GM03348 (cell line): ENCODE data around the gene TOPBP1.
"Not testable (repeated sequence)": the region's sequence is repeated elsewhere in the genome, so short reads cannot be mapped to it uniquely, and the experiment has no call there.

Experiments
- DNase-seq: peaks from one replicate; pipeline ENCODE4 v3.0.0; 2012; ENCODE audit warnings: low spot score

The TOPBP1 gene

GRCh38 chr3:133674290-133674919 is 12.7 kb upstream of the TOPBP1 start:
- DNase-seq, result no peak

DNA sequence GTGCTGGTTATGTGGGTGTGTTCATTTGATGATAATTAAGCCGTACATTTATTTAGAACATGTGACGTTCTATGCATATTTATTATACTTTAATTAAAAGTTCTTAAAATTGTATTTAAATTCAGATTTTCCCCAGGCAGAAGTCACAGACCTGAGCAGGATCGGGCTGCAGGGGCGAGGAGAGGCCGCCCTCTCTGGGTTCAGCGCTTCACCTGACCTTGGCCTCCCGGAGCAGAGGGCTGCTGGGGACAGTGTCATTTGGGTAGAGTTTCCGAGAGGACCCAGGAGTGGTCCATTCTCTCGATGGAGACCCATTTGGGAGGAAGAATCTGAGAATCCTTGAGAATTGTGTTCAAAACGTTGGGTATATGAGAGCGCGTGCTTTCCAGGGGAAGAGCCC is 12.0 kb upstream of the TOPBP1 start:
- DNase-seq, result no peak

DNA sequence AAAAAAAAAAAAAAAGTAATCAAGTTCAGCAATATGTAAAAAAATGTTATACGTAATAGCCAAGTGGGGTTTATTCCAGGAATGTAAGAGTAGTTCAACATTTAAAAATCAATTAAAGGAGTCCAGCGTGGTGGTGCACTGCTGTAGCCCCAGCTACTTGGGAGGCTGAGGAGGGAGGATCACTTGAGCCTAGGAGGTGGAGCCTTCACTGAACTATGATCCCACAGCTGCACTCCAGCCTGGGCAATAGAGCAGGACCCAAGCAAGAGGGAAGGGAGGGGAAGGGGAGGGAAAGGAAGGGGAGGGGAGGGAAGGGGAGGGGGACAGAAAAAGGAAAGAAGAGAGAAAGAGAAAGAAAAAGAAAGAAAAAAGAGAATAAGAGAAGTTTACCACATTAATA is 10.7 kb upstream of the TOPBP1 start:
- no peak for DNase-seq

DNA sequence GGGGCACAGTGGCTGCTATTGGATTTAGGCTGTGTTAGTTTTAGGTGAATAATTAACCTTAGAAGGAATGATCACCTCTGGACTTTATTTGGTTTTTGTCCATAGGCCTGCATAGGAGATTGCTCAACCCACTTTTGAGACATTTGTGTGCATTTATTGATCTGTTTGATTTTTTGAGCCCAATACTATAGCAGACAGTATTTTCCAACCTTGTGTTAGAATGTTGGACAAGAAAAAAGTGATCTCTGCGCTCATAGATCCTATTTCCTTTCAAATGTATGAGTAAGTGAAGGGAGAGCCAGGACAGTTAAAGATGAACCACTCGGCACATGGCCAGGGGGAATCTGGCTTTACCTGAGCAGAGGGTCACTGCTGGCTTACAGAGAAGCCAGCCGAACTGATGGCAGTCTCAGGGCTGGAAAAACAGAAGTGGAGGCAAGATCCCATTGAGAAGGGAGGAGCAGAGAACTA is 8.8 kb upstream of the TOPBP1 start:
- no peak for DNase-seq

DNA sequence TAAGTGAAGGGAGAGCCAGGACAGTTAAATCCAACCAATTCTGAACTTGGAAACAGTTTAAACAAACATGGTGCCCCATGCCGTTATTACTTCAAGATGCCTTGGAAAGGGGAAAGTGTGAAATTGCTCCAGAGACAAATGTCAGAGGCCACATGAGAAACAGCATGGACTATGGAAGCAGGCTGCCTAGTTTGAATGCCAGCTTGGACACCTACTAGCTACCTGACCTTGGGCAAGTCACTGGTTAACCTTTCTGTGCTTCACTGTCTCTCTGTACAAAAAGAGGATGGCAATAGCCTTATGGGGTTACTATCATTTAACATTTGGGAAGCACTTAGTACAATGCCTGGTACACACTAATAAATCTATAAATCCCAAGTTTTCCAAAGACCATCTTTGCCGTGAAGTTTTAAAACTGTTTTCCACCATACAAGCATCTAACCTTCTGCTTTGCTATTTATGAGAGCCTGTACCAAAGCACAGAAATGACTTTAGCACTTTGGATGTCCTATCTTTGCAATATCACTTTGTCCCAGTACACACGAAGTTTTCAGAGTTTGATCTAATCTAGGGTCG is 8.3 kb upstream of the TOPBP1 start:
- DNase-seq, result no peak

- no peak for DNase-seq
Measured at GRCh38 chr3:133667118-133667517, 5.4 kb upstream of the TOPBP1 start.

- not testable (repeated sequence) for DNase-seq
Measured at GRCh38 chr3:133665188-133665587, 3.4 kb upstream of the TOPBP1 start.

GRCh38 chr3:133663569-133664313 is 2.0 kb upstream of the TOPBP1 start:
- DNase-seq, result peak; percentile 54

DNA sequence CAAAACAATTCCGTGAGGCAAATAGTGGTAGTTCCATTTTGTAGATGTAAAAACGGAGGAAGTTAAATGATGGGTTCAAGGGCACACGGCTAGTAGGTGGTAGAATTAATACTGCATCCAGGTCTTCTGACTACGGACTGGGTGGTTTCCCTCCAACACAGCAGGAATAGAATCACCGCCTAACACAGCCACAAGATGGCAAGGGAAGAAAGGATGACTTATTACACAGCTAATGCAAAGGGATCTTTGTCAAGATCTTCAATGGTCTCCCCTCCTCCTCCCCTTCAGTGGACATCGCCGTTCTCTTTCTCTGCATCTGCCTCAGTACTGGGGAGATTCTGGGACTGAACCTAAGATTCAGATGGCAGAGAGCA is 524 bp upstream of the TOPBP1 start:
- DNase-seq, result peak; percentile 34

- DNase-seq, result no peak
Measured at GRCh38 chr3:133659806-133660205, 1.9 kb downstream of the TOPBP1 start.

- no peak for DNase-seq
Measured at GRCh38 chr3:133655731-133656515, 5.8 kb downstream of the TOPBP1 start.

DNA sequence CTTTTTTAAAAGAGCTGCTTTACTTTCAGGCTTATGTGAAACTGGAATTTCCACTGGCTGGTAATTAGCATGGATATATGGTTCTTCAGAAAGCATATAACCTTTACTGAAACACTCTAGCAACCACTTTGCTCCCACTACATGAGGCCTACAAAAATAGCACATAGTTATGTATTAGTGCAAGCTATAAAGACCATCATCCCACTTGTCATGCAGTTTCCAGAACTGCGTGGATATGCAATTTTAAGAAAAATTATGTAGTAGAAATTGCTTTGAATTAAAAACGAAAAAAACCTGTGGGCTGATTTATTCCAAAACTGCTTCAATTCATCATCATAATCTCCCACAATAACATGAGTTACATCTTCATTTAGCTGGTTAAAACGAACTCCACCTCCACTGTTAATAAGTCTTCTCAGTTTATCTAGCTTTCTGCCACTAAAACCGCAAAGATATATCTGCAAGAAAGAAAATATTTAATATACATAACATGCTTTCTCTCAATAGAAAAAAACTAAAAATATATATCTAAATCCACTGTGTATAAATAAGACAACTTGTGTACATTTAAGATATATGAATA is 12.2 kb downstream of the TOPBP1 start:
- no peak for DNase-seq

DNA sequence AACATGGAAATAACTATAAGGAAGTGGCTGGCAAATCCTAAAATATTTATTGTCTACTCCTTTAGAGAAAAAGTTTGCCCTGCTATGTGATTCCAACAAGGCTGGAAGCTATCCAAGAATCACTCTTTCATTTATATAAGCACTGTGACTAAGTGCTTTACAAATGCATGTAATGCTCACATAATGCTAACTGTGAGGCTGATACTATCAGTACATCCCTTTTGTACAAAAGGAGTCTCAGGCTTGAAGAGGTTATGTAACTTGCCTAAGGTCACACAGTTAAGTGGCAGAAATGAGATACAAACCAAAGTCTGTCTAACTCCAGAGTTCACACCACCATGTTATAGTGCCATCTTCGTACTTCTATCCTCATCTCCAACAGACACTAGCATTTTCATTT is 17.0 kb downstream of the TOPBP1 start:
- peak; percentile 16 for DNase-seq

- no peak for DNase-seq
Measured at GRCh38 chr3:133643611-133644010, 18.1 kb downstream of the TOPBP1 start.

DNA sequence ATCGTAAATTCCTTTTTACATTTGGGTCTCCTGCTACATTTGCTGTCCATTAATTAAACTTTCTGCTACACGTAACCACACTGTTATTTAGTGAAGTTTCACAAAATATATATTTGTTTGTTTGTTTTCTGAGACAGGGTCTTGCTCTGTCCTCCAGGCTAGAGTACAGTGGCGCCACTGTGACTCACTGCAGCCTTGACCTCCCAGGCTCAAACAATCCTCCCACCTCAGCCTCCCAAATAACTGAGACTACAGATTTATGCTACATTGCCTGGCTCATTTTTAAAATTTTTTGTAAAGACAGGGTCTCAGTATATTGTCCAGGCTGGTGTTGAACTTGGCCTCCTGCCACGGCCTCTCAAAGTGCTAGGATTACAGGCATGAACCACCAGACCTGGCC is 20.5 kb downstream of the TOPBP1 start:
- no peak for DNase-seq

DNA sequence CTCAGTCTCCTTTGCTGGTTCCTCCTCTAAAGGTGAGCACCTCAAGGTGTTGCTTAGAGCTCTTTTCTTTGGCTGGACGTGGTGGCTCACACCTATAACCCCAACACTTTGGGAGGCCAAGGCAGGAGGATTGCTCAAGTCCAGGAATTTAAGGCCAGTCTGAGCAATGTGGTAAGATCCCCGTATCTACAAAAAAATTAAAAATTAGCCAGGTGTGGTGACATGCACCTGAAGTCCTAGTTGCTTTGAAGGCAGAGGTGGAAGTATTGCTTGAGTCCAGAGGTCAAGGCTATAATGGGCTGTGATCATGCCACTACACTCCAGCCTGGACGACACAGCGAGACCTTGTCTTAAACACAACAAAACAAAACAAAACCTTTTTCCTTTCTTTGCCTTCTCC is 28.3 kb downstream of the TOPBP1 start:
- no peak for DNase-seq

DNA sequence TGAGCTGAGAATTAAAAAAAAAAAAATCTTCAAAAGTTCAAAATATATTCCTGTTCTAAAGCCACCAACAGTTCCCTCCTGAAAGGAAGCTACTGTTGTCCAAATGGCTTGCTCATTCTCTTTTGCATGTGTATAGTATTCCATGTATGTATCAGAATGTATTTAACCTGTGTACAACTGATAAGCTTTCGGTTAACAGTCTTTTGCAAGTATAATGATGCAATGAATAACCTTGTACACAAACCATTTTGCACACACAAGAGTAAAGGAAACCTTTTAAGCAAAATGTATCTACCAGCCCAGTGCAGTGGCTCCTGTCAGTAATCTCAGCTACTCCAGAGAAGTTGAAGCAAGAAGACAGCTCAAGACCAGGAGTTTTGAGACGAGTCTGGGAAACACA is 32.6 kb downstream of the TOPBP1 start:
- no peak for DNase-seq

- no peak for DNase-seq
Measured at GRCh38 chr3:133627789-133628188, 34.0 kb downstream of the TOPBP1 start.

- no peak for DNase-seq
Measured at GRCh38 chr3:133620066-133620784, 41.5 kb downstream of the TOPBP1 start.

DNA sequence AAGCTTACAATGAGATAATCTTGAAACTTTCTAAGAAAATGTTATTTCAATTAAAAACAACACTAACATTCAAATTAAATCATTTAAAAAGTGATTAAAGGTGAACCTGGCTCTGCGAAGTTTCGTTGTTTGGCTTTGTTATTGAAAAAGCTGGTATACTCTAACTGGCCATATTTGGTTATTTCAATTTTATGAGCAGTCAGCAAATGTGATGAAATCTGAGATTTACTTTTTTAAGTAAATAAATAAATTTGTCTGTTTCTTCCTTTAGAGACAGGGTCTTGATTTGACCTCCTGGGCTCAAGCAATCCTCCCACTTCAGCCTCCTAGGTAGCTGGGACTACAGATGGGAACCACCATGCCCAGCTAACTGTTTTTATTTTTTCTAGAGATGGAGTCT is 50.2 kb downstream of the TOPBP1 start:
- no peak for DNase-seq

- peak; percentile 54 for DNase-seq
Measured at GRCh38 chr3:133610031-133610430, 51.7 kb downstream of the TOPBP1 start.

GRCh38 chr3:133608388-133608787 is 53.4 kb downstream of the TOPBP1 start:
- no peak for DNase-seq
